CD4-positive, alpha-beta memory T cell (primary cell): ENCODE results near the gene EWSR1. TPM values are rescaled to one million over a fixed set of nuclear protein-coding genes. Genes with fewer than 3 reads are reported as not detected.
"Not testable (repeated sequence)": the region's sequence is repeated elsewhere in the genome, so short reads cannot be mapped to it uniquely, and the experiment has no call there.

Experiments used
- CTCF ChIA-PET: fragments of 350-600 bp; sonication (Branson Sonifier 250); formaldehyde crosslinking; loops from one replicate; lab custom pipeline; 2021; ENCODE audit warnings: inconsistent platforms; ENCODE audit not compliant: partially characterized antibody; lab: Charles Lee
- POLR2A ChIA-PET: fragments of 350-600 bp; sonication (Branson Sonifier 250); formaldehyde crosslinking; loops from one replicate; lab custom pipeline; 2021; ENCODE audit not compliant: partially characterized antibody; lab: Charles Lee
- DNase-seq, 5 donors: peaks; one replicate each; pipeline versions ENCODE4 v3.0.0 to v3.0.0-alpha.2; 2020 to 2022; ENCODE audit warnings: mixed read lengths in 1 of 5
- H3K27ac ChIP-seq: one replicate; pipeline ENCODE4 v1.7.0; 2013; ENCODE audit warnings: low read depth, low read length
- H3K27me3 ChIP-seq: 2 replicates; pipeline ENCODE4 v1.7.0; 2013; ENCODE audit warnings: mild to moderate bottlenecking, low read length, moderate library complexity; ENCODE audit not compliant: insufficient read depth
- H3K36me3 ChIP-seq: 2 replicates; pipeline ENCODE4 v1.7.0; 2013; ENCODE audit warnings: mild to moderate bottlenecking, low read length, moderate library complexity; ENCODE audit not compliant: insufficient read depth
- H3K4me1 ChIP-seq: 2 replicates; pipeline ENCODE4 v1.7.0; 2013; ENCODE audit warnings: mild to moderate bottlenecking, low read length, moderate library complexity; ENCODE audit not compliant: insufficient read depth
- H3K4me3 ChIP-seq, 2 donors: one replicate each; pipeline ENCODE4 v1.7.0; 2013; ENCODE audit warnings: low read length in 2 of 2, mild to moderate bottlenecking in 1 of 2
- H3K9me3 ChIP-seq, 2 donors: one replicate each; pipeline ENCODE4 v1.7.0; 2013; ENCODE audit warnings: low read length in 2 of 2, control low read depth in 1 of 2; ENCODE audit not compliant: control insufficient read depth in 1 of 2
- H3K27ac Mint-ChIP-seq, 7 donors: one replicate each; pipeline ENCODE4 v1.8.0; 2020 to 2021; ENCODE audit warnings: mixed read lengths in 7 of 7, mild to moderate bottlenecking in 6 of 7, inconsistent platforms in 3 of 7, moderate library complexity in 3 of 7
- H3K27me3 Mint-ChIP-seq, 2 donors: one replicate each; pipeline ENCODE4 v1.8.0; 2020 to 2021; ENCODE audit warnings: mixed read lengths in 2 of 2
- H3K36me3 Mint-ChIP-seq, 2 donors: one replicate each; pipeline ENCODE4 v1.8.0; 2020 to 2021; ENCODE audit warnings: mixed read lengths in 2 of 2, inconsistent platforms in 1 of 2, mild to moderate bottlenecking in 1 of 2
- H3K4me1 Mint-ChIP-seq, 4 donors: one replicate each; pipeline ENCODE4 v1.8.0; 2020 to 2021; ENCODE audit warnings: mixed read lengths in 4 of 4, mild to moderate bottlenecking in 1 of 4
- H3K4me3 Mint-ChIP-seq, 8 donors: one replicate each; pipeline ENCODE4 v1.8.0; 2020 to 2021; ENCODE audit warnings: mixed read lengths in 8 of 8, mild to moderate bottlenecking in 7 of 8, moderate library complexity in 6 of 8, inconsistent platforms in 3 of 8
- H3K9me3 Mint-ChIP-seq, 8 donors: one replicate each; pipeline ENCODE4 v1.8.0; 2020 to 2021; ENCODE audit warnings: mixed read lengths in 8 of 8, mild to moderate bottlenecking in 5 of 8, inconsistent platforms in 3 of 8, moderate library complexity in 1 of 8
- intact Hi-C: fragments of 100-400 bp; cut with micrococcal nuclease; formaldehyde crosslinking; loops from one replicate; pipeline ENCODE4 v1.15.1; 2023
- polyA plus RNA-seq, 2 donors: library from polyadenylated mRNA; unstranded; fragments of 300-500 nt; fragmentation: Illumina TruSeq; gene quantifications; one replicate each; pipeline ENCODE4 v1.2.3, GENCODE V29; 2021
- total RNA-seq, 2 experiments: library from RNA; stranded (reverse); gene quantifications; one replicate each; pipeline ENCODE4 v1.2.3, GENCODE V29; 2021

The EWSR1 gene
- total and polyA plus RNA-seq, 4 experiments from 2014 or later = 192 to 250 (median 228) TPM

DNA sequence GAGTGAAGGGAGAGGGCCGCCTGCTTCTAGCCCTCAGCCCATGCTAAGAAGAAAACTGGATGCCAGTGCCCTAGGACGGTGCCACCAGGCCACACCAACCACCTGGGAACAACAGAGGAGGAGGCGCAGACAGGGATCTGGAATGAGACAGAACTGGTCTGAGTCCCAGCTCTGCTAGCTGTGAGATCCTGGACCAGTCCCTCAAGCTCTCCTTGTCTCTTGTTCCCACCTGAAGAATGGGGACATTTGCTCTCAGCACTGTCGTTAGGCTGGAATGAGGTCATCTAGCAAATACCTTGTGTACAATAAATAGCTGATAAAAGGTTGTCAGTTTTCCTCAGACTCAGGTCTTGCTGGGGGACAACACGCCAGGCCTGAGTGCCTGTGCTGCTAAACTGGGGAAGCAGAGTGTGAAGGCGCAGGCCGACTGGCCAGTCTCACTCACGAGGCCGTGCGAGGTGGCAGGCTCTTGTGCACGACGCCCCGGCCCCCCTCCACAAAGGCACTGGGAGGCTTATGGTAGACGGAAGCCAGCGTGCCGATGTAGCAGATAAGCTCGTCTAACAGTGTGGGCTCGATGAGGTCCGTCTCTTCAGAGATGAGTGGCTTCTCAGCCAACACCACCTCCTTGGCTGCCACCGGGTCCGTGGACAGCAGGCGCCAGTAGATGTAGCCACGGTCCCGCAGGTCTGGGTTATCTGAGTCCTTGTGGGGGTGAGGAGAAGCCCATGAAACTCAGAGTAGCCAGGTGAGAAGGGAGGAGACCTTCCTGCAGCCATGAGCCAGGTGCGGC, 73.2 kb downstream of the EWSR1 start:
- Mint-ChIP-seq H3K27ac (peak overlapping the region in 1 of 7 donors; percentile 36), H3K36me3 (peaks cover 44 to 90% of the 10 kb centered on the region in 2 donors), H3K4me1 (peaks cover 0 to 3% (median 0%) of the 10 kb centered on the region in 4 donors), H3K27me3 (no peaks in the 10 kb centered on the region), H3K9me3 (peaks cover 0 to 1% (median 0%) of the 10 kb centered on the region in 8 donors), H3K4me3 (no peak overlapping the region)
- ChIA-PET CTCF (interaction anchor here (1.1 kb wide), 1 partner anchor 284 kb away, joined by 3 read pairs; no protein-coding TSS in a partner anchor), POLR2A (no interaction called here)
- no peak overlapping the region for H3K27ac ChIP-seq
- intact Hi-C loops = no loop called here
- H3K36me3 ChIP-seq = peaks cover 75% of the 10 kb centered on the region
- no peaks in the 10 kb centered on the region for H3K27me3 ChIP-seq
- no peak overlapping the region for H3K4me3 ChIP-seq
- H3K4me1 ChIP-seq = no peaks in the 10 kb centered on the region
- H3K9me3 ChIP-seq = no peaks in the 10 kb centered on the region
- DNase-seq = no peak

DNA sequence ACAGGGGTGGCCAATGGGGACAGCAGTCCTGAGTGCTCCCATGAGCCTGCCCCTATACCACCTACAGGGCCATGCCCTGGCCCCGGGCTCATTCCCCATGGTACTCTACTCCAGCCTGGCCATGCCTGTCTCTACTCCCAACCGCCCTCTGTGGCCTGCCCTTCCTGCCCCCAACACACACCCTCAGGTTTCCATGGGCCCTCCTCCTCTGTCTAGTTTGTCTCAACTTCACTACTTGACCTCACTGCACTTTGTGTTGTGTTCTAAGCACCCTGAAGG, 73.7 kb downstream of the EWSR1 start:
- H3K36me3 Mint-ChIP-seq = peaks cover 45 to 92% of the 10 kb centered on the region in 2 donors
- CTCF ChIA-PET = no interaction called here
- no peaks in the 10 kb centered on the region for H3K4me1 ChIP-seq
- no peak overlapping the region for H3K27ac ChIP-seq
- H3K4me3 ChIP-seq = no peak overlapping the region
- H3K27ac Mint-ChIP-seq = no peak overlapping the region
- peaks cover 0 to 3% (median 0%) of the 10 kb centered on the region in 4 donors for H3K4me1 Mint-ChIP-seq
- peaks cover 78% of the 10 kb centered on the region for H3K36me3 ChIP-seq
- H3K4me3 Mint-ChIP-seq = no peak overlapping the region
- intact Hi-C loops = no loop called here
- no peaks in the 10 kb centered on the region for H3K27me3 Mint-ChIP-seq
- no peak for DNase-seq
- POLR2A ChIA-PET = no interaction called here
- H3K27me3 ChIP-seq = no peaks in the 10 kb centered on the region
- H3K9me3 Mint-ChIP-seq = no peaks in the 10 kb centered on the region
- H3K9me3 ChIP-seq = no peaks in the 10 kb centered on the region

DNA sequence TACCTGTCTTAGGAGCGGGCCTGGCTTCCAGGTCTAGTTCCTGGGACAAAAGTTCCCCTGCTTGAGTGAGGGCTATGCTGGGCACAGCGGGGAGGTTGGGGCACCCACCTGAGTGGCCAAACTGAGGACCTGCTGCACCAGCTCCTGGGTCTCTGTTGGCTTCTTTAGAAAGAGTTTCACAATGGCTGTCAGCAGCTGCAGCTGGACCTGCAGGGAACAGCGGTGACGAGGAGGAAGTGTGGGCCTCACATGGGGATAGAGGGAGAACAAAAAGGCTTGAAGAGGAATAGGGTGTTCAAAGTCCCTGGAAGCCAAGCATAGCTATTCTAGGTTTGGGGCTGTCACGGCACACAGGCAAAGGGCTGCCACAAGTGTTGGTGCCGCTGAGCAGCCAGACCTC, 74.1 kb downstream of the EWSR1 start:
- ChIA-PET POLR2A (no interaction called here), CTCF (no interaction called here)
- Mint-ChIP-seq H3K4me1 (peaks cover 0 to 3% (median 0%) of the 10 kb centered on the region in 4 donors), H3K4me3 (no peak overlapping the region), H3K36me3 (peaks cover 45 to 92% of the 10 kb centered on the region in 2 donors), H3K27me3 (no peaks in the 10 kb centered on the region), H3K27ac (no peak overlapping the region), H3K9me3 (no peaks in the 10 kb centered on the region)
- no peak overlapping the region for H3K27ac ChIP-seq
- no peak for DNase-seq
- intact Hi-C loops = no loop called here
- no peaks in the 10 kb centered on the region for H3K4me1 ChIP-seq
- no peaks in the 10 kb centered on the region for H3K9me3 ChIP-seq
- no peak overlapping the region for H3K4me3 ChIP-seq
- peaks cover 78% of the 10 kb centered on the region for H3K36me3 ChIP-seq
- H3K27me3 ChIP-seq = no peaks in the 10 kb centered on the region

DNA sequence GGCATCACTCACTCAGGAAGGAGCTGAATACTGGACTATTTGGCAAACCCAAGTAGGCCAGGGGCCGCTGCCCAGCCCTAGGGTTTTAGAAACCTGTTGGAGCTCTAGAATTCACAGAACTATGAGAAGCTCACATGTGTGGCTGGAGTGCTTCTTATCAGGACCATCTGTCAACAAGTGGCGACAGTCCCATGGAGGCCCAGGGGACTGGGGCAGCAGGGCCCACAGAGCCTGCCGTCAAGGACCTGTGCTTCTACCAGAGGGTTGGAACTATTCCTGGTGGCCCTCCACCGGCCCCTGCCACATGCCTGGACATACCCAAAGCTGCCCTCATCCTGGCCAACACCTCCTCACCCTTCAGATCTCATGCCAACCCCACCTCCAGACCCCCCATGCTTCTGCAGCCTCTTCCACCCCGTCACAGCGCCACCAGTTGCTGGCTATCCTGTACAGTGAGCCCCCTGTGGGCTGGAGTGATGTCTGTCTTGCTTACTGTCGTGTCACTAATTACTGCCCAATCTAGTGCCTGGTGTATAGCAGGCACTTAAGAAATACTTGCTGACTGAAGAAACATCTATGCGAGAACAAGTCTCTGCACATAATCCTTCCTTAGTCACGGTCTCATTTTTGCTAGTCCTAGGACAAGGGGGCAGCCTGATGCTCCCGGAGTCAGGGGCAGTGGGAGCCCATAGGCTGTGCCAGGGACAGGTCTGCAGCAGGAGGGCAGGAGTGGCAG, 74.7 kb downstream of the EWSR1 start:
- Mint-ChIP-seq H3K9me3 (no peaks in the 10 kb centered on the region), H3K4me1 (peaks cover 0 to 3% (median 0%) of the 10 kb centered on the region in 4 donors), H3K27me3 (no peaks in the 10 kb centered on the region), H3K4me3 (no peak overlapping the region), H3K27ac (peak overlapping the region in 2 of 7 donors; percentile 37 to 46), H3K36me3 (peaks cover 50 to 92% of the 10 kb centered on the region in 2 donors)
- no peak overlapping the region for H3K4me3 ChIP-seq
- H3K9me3 ChIP-seq = no peaks in the 10 kb centered on the region
- DNase-seq = no peak
- H3K36me3 ChIP-seq = peaks cover 78% of the 10 kb centered on the region
- no peak overlapping the region for H3K27ac ChIP-seq
- ChIA-PET CTCF (no interaction called here), POLR2A (no interaction called here)
- intact Hi-C loops = no loop called here
- H3K27me3 ChIP-seq = no peaks in the 10 kb centered on the region
- no peaks in the 10 kb centered on the region for H3K4me1 ChIP-seq

DNA sequence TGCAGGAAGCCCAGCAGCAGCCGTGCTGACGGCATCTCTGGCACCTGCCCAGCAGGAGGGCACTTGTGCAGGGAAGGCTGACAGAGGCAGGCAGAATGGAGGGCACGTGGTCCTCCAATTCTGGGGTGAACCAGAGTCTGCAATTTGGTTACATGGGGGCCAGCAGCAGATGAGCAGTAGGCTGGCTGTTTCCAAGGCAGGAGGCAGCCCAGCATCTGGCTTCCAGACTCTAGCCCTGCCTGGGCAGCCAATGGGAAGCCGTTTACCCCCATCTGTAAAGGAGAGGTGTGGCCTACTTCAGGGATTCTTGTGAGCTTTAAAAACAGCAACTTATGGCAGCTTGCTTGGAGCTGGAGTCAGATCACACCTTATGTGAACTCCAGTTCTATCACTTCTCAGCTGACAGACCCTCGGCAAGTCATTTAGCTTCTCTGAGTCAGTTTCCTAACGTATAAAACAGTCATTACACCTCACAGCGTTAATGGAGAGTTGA, 75.3 kb downstream of the EWSR1 start:
- Mint-ChIP-seq H3K27me3 (no peaks in the 10 kb centered on the region), H3K36me3 (peaks cover 50 to 92% of the 10 kb centered on the region in 2 donors), H3K27ac (peak overlapping the region in 1 of 7 donors; percentile 37), H3K4me3 (no peak overlapping the region), H3K9me3 (no peaks in the 10 kb centered on the region), H3K4me1 (peaks cover 0 to 3% (median 0%) of the 10 kb centered on the region in 4 donors)
- Histone ChIP-seq H3K4me3 (no peak overlapping the region), H3K27me3 (no peaks in the 10 kb centered on the region), H3K4me1 (no peaks in the 10 kb centered on the region), H3K36me3 (peaks cover 78% of the 10 kb centered on the region), H3K27ac (no peak overlapping the region), H3K9me3 (no peaks in the 10 kb centered on the region)
- intact Hi-C loops = no loop called here
- POLR2A ChIA-PET = no interaction called here
- DNase-seq = no peak
- CTCF ChIA-PET = no interaction called here

GRCh38 chr22:29344137-29344536, 76.1 kb downstream of the EWSR1 start:
- Mint-ChIP-seq H3K27me3 (no peaks in the 10 kb centered on the region), H3K4me3 (no peak overlapping the region), H3K27ac (no peak overlapping the region), H3K36me3 (peaks cover 50 to 92% of the 10 kb centered on the region in 2 donors), H3K4me1 (no peaks in the 10 kb centered on the region), H3K9me3 (no peaks in the 10 kb centered on the region)
- peaks cover 76% of the 10 kb centered on the region for H3K36me3 ChIP-seq
- intact Hi-C loops = no loop called here
- ChIA-PET POLR2A (interaction anchor here (0.6 kb wide), 1 partner anchor 20 kb away, joined by 3 read pairs; no protein-coding TSS in a partner anchor), CTCF (no interaction called here)
- no peak for DNase-seq
- H3K27me3 ChIP-seq = no peaks in the 10 kb centered on the region
- H3K4me1 ChIP-seq = no peaks in the 10 kb centered on the region
- H3K9me3 ChIP-seq = no peaks in the 10 kb centered on the region
- no peak overlapping the region for H3K27ac ChIP-seq
- no peak overlapping the region for H3K4me3 ChIP-seq

GRCh38 chr22:29344889-29345288, 76.8 kb downstream of the EWSR1 start:
- POLR2A ChIA-PET, H3K9me3 ChIP-seq, H3K4me1 Mint-ChIP-seq, DNase-seq, H3K9me3 Mint-ChIP-seq, H3K27me3 ChIP-seq, H3K27me3 Mint-ChIP-seq, intact Hi-C loops, H3K4me1 ChIP-seq, H3K4me3 ChIP-seq, H3K27ac ChIP-seq, H3K4me3 Mint-ChIP-seq, CTCF ChIA-PET, H3K27ac Mint-ChIP-seq: not testable (repeated sequence)
- peaks cover 74% of the 10 kb centered on the region for H3K36me3 ChIP-seq
- H3K36me3 Mint-ChIP-seq = peaks cover 44 to 89% of the 10 kb centered on the region in 2 donors
